ENCODE measurements around the gene JARID2. TPM values are rescaled to one million over a fixed set of nuclear protein-coding genes. Genes with fewer than 3 reads are reported as not detected.

JARID2 gene
- total and polyA plus RNA-seq, 9 of the 15 experiments (the other 6 are each of a cell fraction or from before 2014, with no cell fraction given), result 5.0 to 29.0 (median 15.6) TPM

GRCh38 chr6:15389765-15390723 lies 144.2 kb downstream of the JARID2 start (continued):
- TF ChIP-seq REST (IDR thresholded peaks at IDR 0.05; ENCODE audit: borderline replicate concordance), result peak; percentile 83
- no peak for TF ChIP-seq REST (CRISPR knock-in tag; IDR thresholded peaks at IDR 0.05; ENCODE audit: low read depth)
- TF ChIP-seq SMC3 (conservative IDR thresholded peaks at IDR 0.05; ENCODE audit: insufficient read depth, low read depth, low read length), result 0 out of 2 replicates have a peak, but pooled peaks have one; percentile 53
- no peak for TF ChIP-seq ZNF699 (CRISPR knock-in tag; IDR thresholded peaks at IDR 0.05; ENCODE audit: insufficient replicate concordance)
- TF ChIP-seq TEAD1 (CRISPR knock-in tag; IDR thresholded peaks at IDR 0.05), result 0 out of 4 replicates have a peak, but pooled peaks of 1 of the 2 experiments have one; percentile 39
- no peak for TF ChIP-seq ZNF655 (CRISPR knock-in tag; IDR thresholded peaks at IDR 0.05)
- no peak for TF ChIP-seq MXI1 (IDR thresholded peaks at IDR 0.05; ENCODE audit: low read depth, low read length)
- no peak for TF ChIP-seq COPS2 (conservative IDR thresholded peaks at IDR 0.05)
- no peak for TF ChIP-seq SAP30 (IDR thresholded peaks at IDR 0.05; ENCODE audit: borderline replicate concordance, insufficient read depth, low read depth, low read length, poor library complexity, severe bottlenecking)
- peak; percentile 56; the same call in 1 of the 2 replicates for TF ChIP-seq CC2D1A (IDR thresholded peaks at IDR 0.05)
- TF ChIP-seq PTTG1 (tag; IDR thresholded peaks at IDR 0.05; ENCODE audit: low read depth), result no peak
- TF ChIP-seq FOXK2 (conservative IDR thresholded peaks at IDR 0.05 in 1 of 2, IDR thresholded peaks at IDR 0.05 in 1 of 2; ENCODE audit: low read depth in 2 of 2), result peak; percentile 19 to 22; a peak in 1 of 4 replicates
- no peak; the same call in 1 of the 2 replicates for TF ChIP-seq ARID2 (IDR thresholded peaks at IDR 0.05)

Measured in K562 (cell line).